Common myeloid progenitor, CD34-positive (primary cell): ENCODE results near the gene CDC26.
"Not testable (repeated sequence)": the region's sequence is repeated elsewhere in the genome, so short reads cannot be mapped to it uniquely, and the experiment has no call there.

Experiments
- CTCF ChIA-PET: fragments of 350-600 bp; sonication (Branson Sonifier 250); formaldehyde crosslinking; loops from one replicate; lab custom pipeline; 2021; ENCODE audit warnings: antibody characterized with exemption; lab: Charles Lee
- POLR2A ChIA-PET: fragments of 350-600 bp; sonication (Branson Sonifier 250); formaldehyde crosslinking; loops from one replicate; lab custom pipeline; 2021; ENCODE audit warnings: antibody characterized with exemption; lab: Charles Lee
- DNase-seq, 3 donors: peaks; one replicate each; pipeline versions ENCODE4 v3.0.0 to v3.0.0-alpha.2; 2013
- H3K27ac ChIP-seq, 2 experiments: 1 replicate in 1 of 2; 2 replicates in 1 of 2; pipeline ENCODE4 v1.7.0; 2013; ENCODE audit warnings: inconsistent platforms in 2 of 2, low read length in 2 of 2, mild to moderate bottlenecking in 2 of 2, low read depth in 1 of 2, moderate library complexity in 1 of 2; ENCODE audit not compliant: severe bottlenecking in 2 of 2, insufficient read depth in 1 of 2, poor library complexity in 1 of 2
- H3K27me3 ChIP-seq, 5 experiments: replicated peaks in 2 of 5; 1 replicate in 3 of 5; 2 replicates in 2 of 5; pipeline versions ENCODE4 v1.6.1 to v1.7.0; 2013; ENCODE audit warnings: low read length in 4 of 5, mild to moderate bottlenecking in 2 of 5, moderate library complexity in 2 of 5, inconsistent platforms in 1 of 5; ENCODE audit not compliant: insufficient read depth in 5 of 5, control insufficient read depth in 4 of 5
- H3K36me3 ChIP-seq, 4 experiments: 1 replicate in 2 of 4; 2 replicates in 2 of 4; pipeline versions ENCODE4 v1.6.1 to v1.7.0; 2013; ENCODE audit warnings: low read length in 3 of 4, control low read depth in 1 of 4, mild to moderate bottlenecking in 1 of 4; ENCODE audit not compliant: control insufficient read depth in 4 of 4, insufficient read depth in 4 of 4
- H3K4me1 ChIP-seq, 4 experiments: 1 replicate in 3 of 4; 2 replicates in 1 of 4; pipeline versions ENCODE4 v1.6.1 to v1.7.1; 2013; ENCODE audit warnings: low read length in 3 of 4, mild to moderate bottlenecking in 3 of 4, control low read depth in 1 of 4, inconsistent platforms in 1 of 4, moderate library complexity in 1 of 4; ENCODE audit not compliant: control insufficient read depth in 4 of 4, insufficient read depth in 4 of 4; ENCODE audit errors: control extremely low read depth in 1 of 4
- H3K4me3 ChIP-seq, 7 experiments: 1 replicate in 4 of 7; 2 replicates in 3 of 7; pipeline versions ENCODE4 v1.5.1 to v1.7.0; 2013; ENCODE audit warnings: mild to moderate bottlenecking in 7 of 7, low read length in 6 of 7, moderate library complexity in 6 of 7, inconsistent platforms in 2 of 7, low read depth in 2 of 7, control low read depth in 1 of 7; ENCODE audit not compliant: insufficient read depth in 4 of 7, control insufficient read depth in 1 of 7; ENCODE audit errors: extremely low read depth in 1 of 7
- H3K9me3 ChIP-seq, 5 experiments: 1 replicate in 4 of 5; 2 replicates in 1 of 5; pipeline versions ENCODE4 v1.6.1 to v1.7.1; 2013; ENCODE audit warnings: low read length in 4 of 5, mild to moderate bottlenecking in 2 of 5, inconsistent platforms in 1 of 5, low read depth in 1 of 5, moderate library complexity in 1 of 5; ENCODE audit not compliant: control insufficient read depth in 4 of 5, insufficient read depth in 2 of 5; ENCODE audit errors: control extremely low read depth in 1 of 5
- WGBS: methylation state at CpG from one replicate; pipeline ENCODE4 v1.1.5; 2013; ENCODE audit not compliant: insufficient coverage; 5-methylcytosine and 5-hydroxymethylcytosine counted together

The CDC26 gene

GRCh38 chr9:113235701-113236255 is 39.6 kb downstream of the CDC26 start:
- H3K27me3 ChIP-seq, CTCF ChIA-PET, POLR2A ChIA-PET, H3K4me3 ChIP-seq, H3K9me3 ChIP-seq, H3K36me3 ChIP-seq, DNase-seq, H3K27ac ChIP-seq: not testable (repeated sequence)
- H3K4me1 ChIP-seq, result peaks cover 5 to 21% (median 13%) of the 10 kb centered on the region in 4 experiments
- 96% methylated on average over 5 of the region's 10 CpGs for WGBS

GRCh38 chr9:113231701-113232100 is 43.7 kb downstream of the CDC26 start:
- Histone ChIP-seq H3K4me1 (peaks cover 5 to 21% (median 18%) of the 10 kb centered on the region in 4 experiments), H3K36me3 (no peaks in the 10 kb centered on the region), H3K4me3 (no peak overlapping the region), H3K9me3 (no peaks in the 10 kb centered on the region), H3K27me3 (no peaks in the 10 kb centered on the region), H3K27ac (no peak overlapping the region)
- POLR2A ChIA-PET, result interaction anchor here (0.6 kb wide), 1 partner anchor 1038 kb away, joined by 3 read pairs; no protein-coding TSS in a partner anchor
- DNase-seq, result no peak
- CTCF ChIA-PET, result interaction anchor here (0.7 to 1.8 kb wide), 5 partner anchors 8 to 22 kb away, joined by 3 to 6 read pairs (median 4); no protein-coding TSS in a partner anchor
- WGBS, result 93% methylated on average over 2 of the region's 2 CpGs

- Histone ChIP-seq H3K9me3 (no peaks in the 10 kb centered on the region), H3K4me3 (no peak overlapping the region), H3K27me3 (no peaks in the 10 kb centered on the region), H3K4me1 (peaks cover 5 to 16% (median 15%) of the 10 kb centered on the region in 4 experiments), H3K36me3 (no peaks in the 10 kb centered on the region), H3K27ac (no peak overlapping the region)
- ChIA-PET CTCF (interaction anchor here (0.6 to 1.8 kb wide), 4 partner anchors 8 to 178 kb away, joined by 3 to 4 read pairs (median 3); no protein-coding TSS in a partner anchor), POLR2A (no interaction called here)
- DNase-seq, result peak; percentile 37 to 78 (median 60)
- 50% methylated on average over 2 of the region's 3 CpGs for WGBS
Observed at GRCh38 chr9:113228130-113228665, 47.2 kb downstream of the CDC26 start.

DNA sequence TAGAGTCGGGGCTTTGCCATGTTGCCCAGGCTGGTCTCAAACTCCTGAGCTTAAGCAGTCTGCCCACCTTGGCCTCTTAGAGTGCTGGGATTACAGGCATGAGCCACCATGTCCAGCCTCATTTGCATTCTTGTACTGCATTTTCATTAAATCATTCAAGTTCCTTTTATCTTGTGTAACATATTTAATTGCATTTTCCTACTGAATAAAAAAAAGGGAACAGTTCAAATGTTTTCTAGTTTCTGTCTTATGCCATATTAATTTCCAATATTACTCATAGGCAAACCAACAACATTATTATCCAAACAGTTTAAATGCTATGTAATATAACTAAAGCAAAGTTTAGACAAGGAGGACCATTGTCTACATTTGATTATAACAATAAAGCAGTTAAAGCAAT is 47.9 kb downstream of the CDC26 start:
- H3K4me3 ChIP-seq, result no peak overlapping the region
- H3K27me3 ChIP-seq, result no peaks in the 10 kb centered on the region
- POLR2A ChIA-PET, result no interaction called here
- H3K27ac ChIP-seq, result no peak overlapping the region
- no CpG with 5 or more reads among the region's 1 CpG for WGBS
- peaks cover 6 to 11% (median 10%) of the 10 kb centered on the region in 4 experiments for H3K4me1 ChIP-seq
- H3K9me3 ChIP-seq, result no peaks in the 10 kb centered on the region
- CTCF ChIA-PET, result interaction anchor here (0.6 to 1.8 kb wide), 3 partner anchors 9 to 47 kb away, joined by 3 to 4 read pairs (median 3); no protein-coding TSS in a partner anchor
- no peaks in the 10 kb centered on the region for H3K36me3 ChIP-seq
- DNase-seq, result peak in 1 of 3 donors; percentile 13

GRCh38 chr9:113223963-113224362 is 51.4 kb downstream of the CDC26 start:
- DNase-seq, result no peak
- no peaks in the 10 kb centered on the region for H3K9me3 ChIP-seq
- CTCF ChIA-PET, result no interaction called here
- H3K4me3 ChIP-seq, result no peak overlapping the region
- H3K27ac ChIP-seq, result no peak overlapping the region
- H3K4me1 ChIP-seq, result peaks cover 23 to 36% (median 33%) of the 10 kb centered on the region in 4 experiments
- no peaks in the 10 kb centered on the region for H3K36me3 ChIP-seq
- POLR2A ChIA-PET, result no interaction called here
- WGBS, result no CpG with 5 or more reads among the region's 2 CpGs
- H3K27me3 ChIP-seq, result no peaks in the 10 kb centered on the region

GRCh38 chr9:113222482-113222841 is 52.9 kb downstream of the CDC26 start:
- POLR2A ChIA-PET, result no interaction called here
- H3K4me3 ChIP-seq, result peak overlapping the region in 3 of 7 experiments; percentile 90 to 95 (median 93)
- no peaks in the 10 kb centered on the region for H3K9me3 ChIP-seq
- no peaks in the 10 kb centered on the region for H3K36me3 ChIP-seq
- CTCF ChIA-PET, result interaction anchor here (1.1 to 3.2 kb wide), 4 partner anchors 9 to 72 kb away, joined by 4 to 9 read pairs (median 6); partner anchors contain the start of gene SLC31A2
- H3K27me3 ChIP-seq, result no peaks in the 10 kb centered on the region
- DNase-seq, result no peak
- H3K27ac ChIP-seq, result no peak overlapping the region
- WGBS, result 98% methylated on average over 5 of the region's 5 CpGs
- peaks cover 30 to 40% (median 37%) of the 10 kb centered on the region in 4 experiments for H3K4me1 ChIP-seq
